ENCODE results near the gene AUP1.

The AUP1 gene

GRCh38 chr2:74534411-74534810, 4.9 kb upstream of the AUP1 start:
- no peak overlapping the region for H3K4me3 ChIP-seq (ENCODE audit: low read length)
- DNase-seq (ENCODE audit: low read depth) = no peak
- TF ChIP-seq CTCF (conservative IDR thresholded peaks at IDR 0.05; ENCODE audit: low read depth, low read length) = no peak

DNA sequence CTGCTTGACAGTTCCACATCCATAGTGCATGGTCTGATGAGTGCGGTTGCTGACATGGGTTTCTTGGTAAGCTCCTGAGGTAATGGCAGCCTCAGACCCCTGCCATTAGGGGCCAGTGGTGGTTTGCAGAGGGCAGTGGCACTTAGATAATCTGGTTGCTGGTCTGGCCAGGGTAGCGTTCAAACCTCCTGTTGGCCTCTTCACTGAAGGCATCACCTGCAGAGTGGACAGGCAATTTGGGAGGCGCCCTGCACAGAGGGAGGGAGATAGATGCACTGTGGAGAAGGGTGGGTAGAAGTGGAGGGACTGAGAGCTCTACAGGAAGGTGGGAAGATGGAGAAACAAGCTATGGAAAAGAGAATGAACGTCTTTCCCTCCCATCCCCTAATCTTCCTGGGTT, 4.0 kb upstream of the AUP1 start:
- no peak for DNase-seq (ENCODE audit: low read depth)
- H3K4me3 ChIP-seq (ENCODE audit: low read length) = no peak overlapping the region
- TF ChIP-seq CTCF (conservative IDR thresholded peaks at IDR 0.05; ENCODE audit: low read depth, low read length) = no peak

DNA sequence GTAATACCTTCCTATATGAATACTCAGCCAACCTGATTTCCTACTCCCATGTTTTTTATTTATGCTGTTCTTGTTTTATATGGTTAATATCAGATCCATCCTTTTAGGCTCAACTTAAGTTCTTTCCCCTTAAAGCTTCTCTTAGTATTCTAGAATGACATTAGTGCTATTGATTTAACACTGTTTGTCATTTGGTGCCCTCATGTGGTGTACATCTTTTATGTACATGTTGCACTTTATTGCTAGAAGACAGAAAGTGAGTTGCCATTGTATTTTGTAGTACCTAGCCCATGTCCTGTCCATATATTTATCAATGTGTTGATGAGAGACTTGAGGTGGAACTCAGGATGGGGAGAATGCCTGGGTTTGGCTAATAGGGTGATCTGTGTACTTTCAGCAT, 2.7 kb upstream of the AUP1 start:
- DNase-seq (ENCODE audit: low read depth) = no peak
- TF ChIP-seq CTCF (conservative IDR thresholded peaks at IDR 0.05; ENCODE audit: low read depth, low read length) = peak; percentile 25
- no peak overlapping the region for H3K4me3 ChIP-seq (ENCODE audit: low read length)

DNA sequence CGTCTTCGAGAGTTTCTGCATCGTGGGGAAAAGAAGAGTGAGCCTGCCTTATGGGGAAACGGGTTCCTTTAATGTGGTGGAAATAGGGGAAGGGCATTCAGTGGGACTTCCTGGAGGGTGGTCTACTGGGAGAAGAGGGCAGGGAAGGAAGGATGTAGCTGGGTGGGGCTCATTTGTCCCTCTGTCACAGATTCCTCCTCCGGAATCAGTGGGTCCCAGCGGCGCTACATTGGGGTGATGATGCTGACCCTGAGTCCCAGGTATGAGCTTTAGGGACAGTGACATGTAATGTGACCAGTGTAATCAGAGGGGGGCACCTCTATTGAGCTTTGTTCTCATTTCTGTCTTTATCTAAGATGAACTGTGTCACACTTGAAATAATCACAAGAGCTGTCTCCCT, 2.2 kb upstream of the AUP1 start:
- DNase-seq (ENCODE audit: low read depth) = no peak
- no peak overlapping the region for H3K4me3 ChIP-seq (ENCODE audit: low read length)
- TF ChIP-seq CTCF (conservative IDR thresholded peaks at IDR 0.05; ENCODE audit: low read depth, low read length) = no peak

- peak overlapping the region; percentile 96 for H3K4me3 ChIP-seq (ENCODE audit: low read length)
- TF ChIP-seq CTCF (conservative IDR thresholded peaks at IDR 0.05; ENCODE audit: low read depth, low read length) = no peak
- no peak for DNase-seq (ENCODE audit: low read depth)
Measured at GRCh38 chr2:74530239-74531187, 1.0 kb upstream of the AUP1 start.

DNA sequence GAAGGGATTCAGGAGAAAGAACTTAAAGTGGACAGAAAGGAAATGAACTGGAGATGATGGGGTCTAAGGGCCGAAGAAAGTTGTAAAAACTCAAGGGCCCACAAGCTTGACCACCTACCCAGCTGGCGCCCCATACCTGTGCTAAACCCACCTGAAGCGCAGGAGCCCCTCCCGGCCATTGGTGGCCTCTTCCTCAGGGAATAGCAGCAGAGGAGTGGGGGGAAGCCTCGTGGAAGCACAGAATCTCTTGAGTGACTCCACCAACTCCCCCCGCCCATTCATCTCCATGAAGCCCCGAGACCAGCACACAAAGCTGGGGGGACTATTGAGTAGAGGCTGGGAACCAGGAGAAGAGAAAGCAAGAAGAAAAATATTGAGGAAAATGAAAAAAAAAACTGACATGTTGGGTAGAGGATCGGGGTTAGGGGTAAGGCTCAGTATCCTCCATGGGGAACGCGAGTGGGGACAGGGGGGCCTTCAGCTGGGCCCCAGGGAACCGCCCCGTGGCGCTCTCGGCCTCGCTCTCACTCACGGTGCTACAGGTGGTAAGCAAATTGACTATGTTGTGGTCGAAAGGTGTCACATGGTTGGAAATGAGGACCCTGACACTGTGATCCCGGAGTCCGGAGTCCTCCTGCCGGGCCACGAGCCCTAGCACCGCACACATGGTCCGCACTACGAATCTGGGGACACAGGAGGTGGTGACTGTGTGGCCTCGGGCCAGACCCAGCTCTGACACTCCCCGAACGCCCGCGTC, 728 bp downstream of the AUP1 start:
- peak overlapping the region; percentile 96 for H3K4me3 ChIP-seq (ENCODE audit: low read length)
- no peak for DNase-seq (ENCODE audit: low read depth)
- TF ChIP-seq CTCF (conservative IDR thresholded peaks at IDR 0.05; ENCODE audit: low read depth, low read length) = peak; percentile 7
